GM12892 (cell line): ENCODE measurements around the gene PNPLA2.

Source experiments
- POLR2A ChIP-seq: IDR thresholded peaks from 2 replicates; pipeline ENCODE4 v1.6.1; 2011; ENCODE audit warnings: low read depth, low read length, control low read depth
- POLR2AphosphoS5 ChIP-seq: IDR thresholded peaks from 2 replicates; pipeline ENCODE4 v1.6.1; 2011; ENCODE audit warnings: low read depth, low read length, control low read depth
- TAF1 ChIP-seq: IDR thresholded peaks from 2 replicates; pipeline ENCODE4 v1.6.1; 2011; ENCODE audit warnings: low read depth, mild to moderate bottlenecking, control low read depth, low read length, borderline replicate concordance

DNA sequence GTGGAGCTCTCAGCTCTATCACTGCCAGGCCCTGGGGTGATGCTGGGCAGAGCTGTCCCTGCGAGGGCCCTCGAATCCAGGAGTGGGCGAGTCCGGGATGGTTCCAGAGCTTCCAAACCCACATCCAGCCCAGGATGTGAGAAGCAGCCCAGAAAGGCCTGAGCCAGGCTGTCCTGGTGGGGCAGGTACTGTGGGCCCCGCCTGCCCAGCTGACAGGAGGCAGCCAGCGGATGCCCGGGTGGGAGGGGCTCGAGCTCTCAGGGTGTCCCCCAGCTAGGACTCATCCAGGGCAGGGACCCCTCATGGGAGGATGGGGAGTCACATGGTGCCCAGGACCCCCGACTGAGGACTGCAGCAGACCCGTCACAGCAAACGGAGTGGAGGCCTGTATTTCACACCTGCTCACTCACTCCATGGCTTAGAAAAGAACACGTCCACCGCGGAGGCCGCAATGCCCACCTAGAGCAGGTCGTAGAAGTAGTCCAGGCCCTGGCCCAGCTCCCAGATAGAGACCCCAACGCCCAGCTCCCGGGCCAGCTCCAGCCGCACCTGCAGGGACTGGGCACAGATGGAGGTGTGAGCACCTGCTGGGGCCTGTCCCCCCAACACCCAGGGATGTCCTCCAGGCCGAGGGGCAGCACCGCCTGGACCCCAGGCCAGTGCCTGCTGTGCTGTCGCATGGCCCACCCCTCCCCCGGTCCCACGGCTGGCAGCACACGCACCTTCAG is 50.8 kb downstream of the PNPLA2 start:
- TF ChIP-seq POLR2A, result no peak
- no peak for TF ChIP-seq POLR2AphosphoS5
- no peak for TF ChIP-seq TAF1
